Measurements from ENCODE around the gene SYTL3.

DNA sequence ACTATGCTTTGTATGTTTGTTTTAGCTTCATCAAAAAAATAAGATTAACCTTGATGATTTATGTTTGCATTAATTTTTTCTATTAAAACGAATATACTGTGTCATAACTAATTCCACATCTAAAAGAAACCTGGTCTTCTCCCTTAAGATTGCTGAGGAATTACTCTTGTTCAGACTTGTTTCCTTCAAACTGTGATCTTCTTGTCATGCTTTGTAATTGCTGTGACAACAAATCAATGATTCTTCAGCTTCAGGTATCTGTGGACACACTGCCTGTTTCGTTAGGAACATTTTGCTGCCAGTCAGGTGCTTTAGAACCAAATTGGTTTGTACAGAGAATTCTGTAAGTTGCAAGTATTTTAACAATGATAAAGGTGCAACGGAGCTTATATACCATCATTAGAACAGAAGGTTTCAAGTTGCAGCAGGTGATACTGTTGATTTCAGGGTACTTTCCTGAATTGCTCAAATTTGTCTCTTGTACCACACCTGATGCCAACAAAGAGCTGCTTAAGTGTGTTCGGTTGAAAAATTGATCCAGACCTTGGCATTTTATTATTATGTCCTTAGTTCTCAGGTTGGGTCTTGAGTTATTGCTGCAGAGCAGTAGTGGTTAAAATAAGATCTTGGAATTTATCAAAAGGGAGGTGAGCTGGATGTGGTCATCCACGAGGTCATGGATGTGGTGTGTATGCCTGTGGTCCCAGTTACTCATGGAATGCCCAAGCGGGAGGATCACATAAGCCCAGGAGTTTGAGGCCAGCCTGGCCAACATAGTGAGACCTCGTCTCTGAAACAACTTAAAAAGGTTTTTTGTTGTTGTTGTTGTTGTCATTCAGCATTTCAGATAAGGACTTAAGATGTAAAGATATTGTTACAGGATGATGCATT lies 19.5 kb downstream of the SYTL3 start:
- TF ChIP-seq, protein P1, sequence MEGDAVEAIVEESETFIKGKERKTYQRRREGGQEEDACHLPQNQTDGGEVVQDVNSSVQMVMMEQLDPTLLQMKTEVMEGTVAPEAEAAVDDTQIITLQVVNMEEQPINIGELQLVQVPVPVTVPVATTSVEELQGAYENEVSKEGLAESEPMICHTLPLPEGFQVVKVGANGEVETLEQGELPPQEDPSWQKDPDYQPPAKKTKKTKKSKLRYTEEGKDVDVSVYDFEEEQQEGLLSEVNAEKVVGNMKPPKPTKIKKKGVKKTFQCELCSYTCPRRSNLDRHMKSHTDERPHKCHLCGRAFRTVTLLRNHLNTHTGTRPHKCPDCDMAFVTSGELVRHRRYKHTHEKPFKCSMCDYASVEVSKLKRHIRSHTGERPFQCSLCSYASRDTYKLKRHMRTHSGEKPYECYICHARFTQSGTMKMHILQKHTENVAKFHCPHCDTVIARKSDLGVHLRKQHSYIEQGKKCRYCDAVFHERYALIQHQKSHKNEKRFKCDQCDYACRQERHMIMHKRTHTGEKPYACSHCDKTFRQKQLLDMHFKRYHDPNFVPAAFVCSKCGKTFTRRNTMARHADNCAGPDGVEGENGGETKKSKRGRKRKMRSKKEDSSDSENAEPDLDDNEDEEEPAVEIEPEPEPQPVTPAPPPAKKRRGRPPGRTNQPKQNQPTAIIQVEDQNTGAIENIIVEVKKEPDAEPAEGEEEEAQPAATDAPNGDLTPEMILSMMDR (IDR thresholded peaks at IDR 0.05): no peak
- no peak for TF ChIP-seq POLR2A (IDR thresholded peaks at IDR 0.05; ENCODE audit: low read depth)
